H9 (cell line): Measurements from ENCODE around the gene STARD7. TPM values are rescaled to one million over a fixed set of nuclear protein-coding genes. Genes with fewer than 3 reads are reported as not detected.

Experiments
- DNase-seq: peaks from one replicate; pipeline ENCODE4 v3.0.0-alpha.2; 2017
- H2AFZ ChIP-seq: one replicate; pipeline ENCODE4 v1.6.1; 2013; ENCODE audit warnings: mild to moderate bottlenecking, low read length, control low read depth, moderate library complexity
- H2AK5ac ChIP-seq: 2 replicates; pipeline ENCODE4 v1.6.1; 2013; ENCODE audit warnings: low read length, control low read depth, mixed read lengths; ENCODE audit not compliant: insufficient read length
- H2BK120ac ChIP-seq: one replicate; pipeline ENCODE4 v1.6.1; 2013; ENCODE audit warnings: low read depth, mild to moderate bottlenecking, low read length, control low read depth, inconsistent platforms; ENCODE audit not compliant: poor library complexity, severe bottlenecking
- H2BK12ac ChIP-seq: 2 replicates; pipeline ENCODE4 v1.6.1; 2013; ENCODE audit warnings: low read length, control low read depth, mixed read lengths, low read depth; ENCODE audit not compliant: insufficient read length
- H2BK15ac ChIP-seq: 2 replicates; pipeline ENCODE4 v1.6.1; 2013; ENCODE audit warnings: low read depth, low read length, control low read depth
- H2BK20ac ChIP-seq: one replicate; pipeline ENCODE4 v1.6.1; 2013; ENCODE audit warnings: low read depth, mild to moderate bottlenecking, low read length, control low read depth, inconsistent platforms; ENCODE audit not compliant: poor library complexity, severe bottlenecking
- H2BK5ac ChIP-seq: 2 replicates; pipeline ENCODE4 v1.6.1; 2013; ENCODE audit warnings: low read length, control low read depth, mixed read lengths; ENCODE audit not compliant: insufficient read length
- H3K14ac ChIP-seq: 2 replicates; pipeline ENCODE4 v1.6.1; 2013; ENCODE audit warnings: low read length, control low read depth; ENCODE audit not compliant: insufficient read depth
- H3K18ac ChIP-seq: 2 replicates; pipeline ENCODE4 v1.6.1; 2013; ENCODE audit warnings: low read depth, mild to moderate bottlenecking, mixed read lengths, low read length, control low read depth; ENCODE audit not compliant: insufficient read length
- H3K23ac ChIP-seq: 2 replicates; pipeline ENCODE4 v1.6.1; 2013; ENCODE audit warnings: low read length, control low read depth, mixed read lengths, low read depth; ENCODE audit not compliant: insufficient read length
- H3K23me2 ChIP-seq: 2 replicates; pipeline ENCODE4 v1.6.1; 2013; ENCODE audit warnings: low read depth, mild to moderate bottlenecking, mixed read lengths, low read length, control low read depth; ENCODE audit not compliant: insufficient read length, poor library complexity, severe bottlenecking
- H3K27ac ChIP-seq: 2 replicates; pipeline ENCODE4 v1.5.1; 2013; ENCODE audit warnings: low read length, control low read depth, mixed read lengths, low read depth; ENCODE audit not compliant: insufficient read length
- H3K27me3 ChIP-seq: 2 replicates; pipeline ENCODE4 v1.6.1; 2013; ENCODE audit warnings: low read length, control low read depth, inconsistent platforms; ENCODE audit not compliant: insufficient read depth
- H3K4ac ChIP-seq: 2 replicates; pipeline ENCODE4 v1.6.1; 2013; ENCODE audit warnings: low read depth, mild to moderate bottlenecking, control low read depth, inconsistent platforms, low read length, moderate library complexity
- H3K4me1 ChIP-seq: 2 replicates; pipeline ENCODE4 v1.6.1; 2013; ENCODE audit warnings: low read length, control low read depth, inconsistent platforms; ENCODE audit not compliant: insufficient read depth
- H3K4me2 ChIP-seq: 2 replicates; pipeline ENCODE4 v1.6.1; 2013; ENCODE audit warnings: low read length, control low read depth, mixed read lengths; ENCODE audit not compliant: insufficient read length, insufficient read depth
- H3K56ac ChIP-seq: 2 replicates; pipeline ENCODE4 v1.6.1; 2013; ENCODE audit warnings: low read depth, mild to moderate bottlenecking, mixed read lengths, low read length, control low read depth; ENCODE audit not compliant: insufficient read length
- H3K79me1 ChIP-seq: 2 replicates; pipeline ENCODE4 v1.6.1; 2013; ENCODE audit warnings: low read depth, mild to moderate bottlenecking, moderate library complexity, low read length, control low read depth, inconsistent platforms; ENCODE audit not compliant: insufficient read depth, poor library complexity, severe bottlenecking
- H3K79me2 ChIP-seq: 2 replicates; pipeline ENCODE4 v1.6.1; 2013; ENCODE audit warnings: low read length, control low read depth, inconsistent platforms; ENCODE audit not compliant: insufficient read depth
- H3K9ac ChIP-seq: 2 replicates; pipeline ENCODE4 v1.6.1; 2013; ENCODE audit warnings: low read length, control low read depth, mixed read lengths; ENCODE audit not compliant: insufficient read length; ENCODE audit errors: extremely low read depth
- H3K9me3 ChIP-seq: one replicate; pipeline ENCODE4 v1.6.1; 2013; ENCODE audit warnings: low read depth, low read length, inconsistent platforms; ENCODE audit not compliant: control insufficient read depth
- H3T11ph ChIP-seq: one replicate; pipeline ENCODE4 v1.6.1; 2013; ENCODE audit warnings: mild to moderate bottlenecking, low read length, control low read depth, inconsistent platforms
- H4K20me1 ChIP-seq: one replicate; pipeline ENCODE4 v1.6.1; 2013; ENCODE audit not compliant: control insufficient read depth, insufficient read length, insufficient read depth
- H4K5ac ChIP-seq: 2 replicates; pipeline ENCODE4 v1.6.1; 2013; ENCODE audit warnings: low read depth, mild to moderate bottlenecking, mixed read lengths, low read length, control low read depth; ENCODE audit not compliant: insufficient read length
- H4K8ac ChIP-seq: replicated peaks from 2 replicates; pipeline ENCODE4 v1.6.1; 2013; ENCODE audit warnings: low read length, control low read depth, mixed read lengths, low read depth; ENCODE audit not compliant: insufficient read length
- H4K91ac ChIP-seq: 2 replicates; pipeline ENCODE4 v1.6.1; 2013; ENCODE audit warnings: low read depth, mild to moderate bottlenecking, moderate library complexity, mixed read lengths, low read length, control low read depth; ENCODE audit not compliant: insufficient read length
- H3K27ac Mint-ChIP-seq, 3 experiments: 2 replicates in 2 of 3; 3 replicates in 1 of 3; pipeline ENCODE4 v1.8.0; 2020 to 2021; ENCODE audit warnings: mixed read lengths in 3 of 3, mild to moderate bottlenecking in 1 of 3, moderate library complexity in 1 of 3
- H3K27me3 Mint-ChIP-seq: 2 replicates; pipeline ENCODE4 v1.8.0; 2021; ENCODE audit warnings: low read depth, mild to moderate bottlenecking, moderate library complexity, mixed read lengths
- H3K36me3 Mint-ChIP-seq, 3 experiments: 2 replicates in 2 of 3; 3 replicates in 1 of 3; pipeline ENCODE4 v1.8.0; 2020 to 2021; ENCODE audit warnings: low read depth in 3 of 3, mixed read lengths in 3 of 3; ENCODE audit not compliant: insufficient read depth in 1 of 3
- H3K4me1 Mint-ChIP-seq, 2 experiments: 2 replicates each; pipeline ENCODE4 v1.8.0; 2020; ENCODE audit warnings: mixed read lengths in 2 of 2
- H3K4me3 Mint-ChIP-seq, 2 experiments: 2 replicates in 1 of 2; 3 replicates in 1 of 2; pipeline ENCODE4 v1.8.0; 2020 to 2021; ENCODE audit warnings: mild to moderate bottlenecking in 2 of 2, mixed read lengths in 2 of 2, moderate library complexity in 1 of 2
- H3K9me3 Mint-ChIP-seq, 2 experiments: 2 replicates in 1 of 2; 3 replicates in 1 of 2; pipeline ENCODE4 v1.8.0; 2020; ENCODE audit warnings: mild to moderate bottlenecking in 2 of 2, mixed read lengths in 2 of 2, moderate library complexity in 1 of 2
- CTCF ChIP-seq: fragments of 200-600 bp; sonication (generic); conservative IDR thresholded peaks from 3 replicates; pipeline ENCODE4 v1.8.0; 2021; ENCODE audit warnings: antibody characterized with exemption, mild to moderate bottlenecking
- WGBS: extraction: QIAGEN DNeasy Blood & Tissue Kit; methylation state at CpG from one replicate; pipeline ENCODE4 v1.1.7; 2013; ENCODE audit warnings: missing lambda C conversion rate, low lambda C conversion rate, mixed read lengths; ENCODE audit not compliant: insufficient read length; ENCODE audit errors: extremely low coverage; 5-methylcytosine and 5-hydroxymethylcytosine counted together
- total RNA-seq: library from RNA; stranded (reverse); gene quantifications from 2 replicates; pipeline ENCODE4 v1.2.1, GENCODE V29; 2021

The STARD7 gene
- total RNA-seq, 1 experiment from 2014 or later = 212 TPM

GRCh38 chr2:96231316-96231715 lies 22.7 kb upstream of the STARD7 start:
- Histone ChIP-seq H4K5ac (no peak overlapping the region), H2AFZ (no peak overlapping the region), H3K27me3 (no peaks in the 10 kb centered on the region), H3K9me3 (no peaks in the 10 kb centered on the region), H3T11ph (no peak overlapping the region), H3K4me2 (no peak overlapping the region), H4K8ac (no peak overlapping the region), H3K27ac (no peak overlapping the region), H3K4me1 (no peaks in the 10 kb centered on the region), H3K9ac (no peak overlapping the region), H2BK15ac (no peak overlapping the region), H2BK120ac (no peak overlapping the region), H3K18ac (no peak overlapping the region), H3K23ac (no peak overlapping the region), H3K79me1 (peaks cover 3% of the 10 kb centered on the region), H3K14ac (no peak overlapping the region), H2AK5ac (no peak overlapping the region), H2BK5ac (no peak overlapping the region), H3K23me2 (no peaks in the 10 kb centered on the region), H2BK20ac (no peak overlapping the region), H2BK12ac (no peak overlapping the region), H4K91ac (no peak overlapping the region), H3K56ac (peak overlapping the region; percentile 73), H4K20me1 (no peaks in the 10 kb centered on the region), H3K79me2 (no peaks in the 10 kb centered on the region), H3K4ac (no peak overlapping the region)
- WGBS = no CpG with 5 or more reads among the region's 4 CpGs
- no peaks in the 10 kb centered on the region for H3K9me3 Mint-ChIP-seq
- H3K27me3 Mint-ChIP-seq = no peaks in the 10 kb centered on the region
- no peak overlapping the region for H3K4me3 Mint-ChIP-seq
- H3K36me3 Mint-ChIP-seq = no peaks in the 10 kb centered on the region
- peak overlapping the region in 1 of 3 experiments; percentile 35; a peak in 2 of 7 replicates for H3K27ac Mint-ChIP-seq
- no peak for TF ChIP-seq CTCF
- H3K4me1 Mint-ChIP-seq = no peaks in the 10 kb centered on the region
- no peak for DNase-seq
